GM06990 (cell line): ENCODE results near the gene C14orf132.

Source experiments
- DNase-seq: peaks from one replicate; pipeline ENCODE4 v3.0.0-alpha.2; 2011; ENCODE audit not compliant: insufficient read length; ENCODE audit errors: extremely low read depth
- H3K27me3 ChIP-seq: replicated peaks from 2 replicates; pipeline ENCODE4 v1.6.0; 2011; ENCODE audit warnings: low read length; ENCODE audit not compliant: control insufficient read depth, insufficient read depth
- H3K36me3 ChIP-seq: 2 replicates; pipeline ENCODE4 v1.5.1; 2011; ENCODE audit warnings: low read length; ENCODE audit not compliant: control insufficient read depth, insufficient read depth
- H3K4me3 ChIP-seq: replicated peaks from 2 replicates; pipeline ENCODE4 v1.5.1; 2011; ENCODE audit warnings: low read depth, mild to moderate bottlenecking, control low read depth, low read length
- CTCF ChIP-seq: IDR thresholded peaks from 2 replicates; pipeline ENCODE4 v1.5.1; 2011; ENCODE audit warnings: low read length, control low read depth, mild to moderate bottlenecking, inconsistent platforms; ENCODE audit not compliant: insufficient read depth, poor library complexity, severe bottlenecking

The C14orf132 gene

GRCh38 chr14:96131836-96132235 is 92.7 kb downstream of the C14orf132 start:
- no peak for DNase-seq
- Histone ChIP-seq H3K27me3 (no peaks in the 10 kb centered on the region), H3K4me3 (no peak overlapping the region), H3K36me3 (no peaks in the 10 kb centered on the region)
- TF ChIP-seq CTCF, result no peak

- no peaks in the 10 kb centered on the region; the same call in 1 of the 2 replicates for H3K27me3 ChIP-seq
- H3K4me3 ChIP-seq, result no peak overlapping the region
- H3K36me3 ChIP-seq, result no peaks in the 10 kb centered on the region
- no peak for TF ChIP-seq CTCF
- no peak for DNase-seq
Measured at GRCh38 chr14:96134508-96134907, 95.3 kb downstream of the C14orf132 start.

GRCh38 chr14:96135285-96135684 is 96.1 kb downstream of the C14orf132 start:
- H3K36me3 ChIP-seq, result no peaks in the 10 kb centered on the region
- no peak for DNase-seq
- no peak overlapping the region for H3K4me3 ChIP-seq
- TF ChIP-seq CTCF, result no peak
- no peaks in the 10 kb centered on the region; the same call in 1 of the 2 replicates for H3K27me3 ChIP-seq

GRCh38 chr14:96136371-96137005 is 97.3 kb downstream of the C14orf132 start:
- TF ChIP-seq CTCF, result no peak
- H3K36me3 ChIP-seq, result no peaks in the 10 kb centered on the region
- no peaks in the 10 kb centered on the region; the same call in 1 of the 2 replicates for H3K27me3 ChIP-seq
- DNase-seq, result no peak
- no peak overlapping the region for H3K4me3 ChIP-seq

DNA sequence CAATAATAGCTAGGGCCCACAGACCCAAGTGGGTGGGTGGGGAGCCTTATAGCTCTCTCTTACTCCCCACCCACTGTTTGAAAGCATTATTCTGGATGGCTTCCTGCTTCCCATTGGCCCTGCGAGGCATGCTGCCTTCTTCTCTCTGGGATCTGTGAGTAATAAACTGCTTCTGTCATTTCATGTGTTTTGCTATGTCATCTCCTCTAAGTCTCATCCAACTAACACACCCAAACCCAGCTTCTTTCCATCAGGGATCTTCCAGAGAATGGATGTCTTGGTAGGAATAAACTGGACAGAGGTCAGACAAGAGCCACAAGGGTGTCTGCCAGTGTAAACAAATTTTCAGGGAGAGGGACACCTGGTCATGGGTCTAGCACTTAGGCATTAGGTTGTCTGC is 99.1 kb downstream of the C14orf132 start:
- no peak for TF ChIP-seq CTCF
- DNase-seq, result no peak
- no peak overlapping the region for H3K4me3 ChIP-seq
- no peaks in the 10 kb centered on the region; the same call in 1 of the 2 replicates for H3K27me3 ChIP-seq
- no peaks in the 10 kb centered on the region for H3K36me3 ChIP-seq

DNA sequence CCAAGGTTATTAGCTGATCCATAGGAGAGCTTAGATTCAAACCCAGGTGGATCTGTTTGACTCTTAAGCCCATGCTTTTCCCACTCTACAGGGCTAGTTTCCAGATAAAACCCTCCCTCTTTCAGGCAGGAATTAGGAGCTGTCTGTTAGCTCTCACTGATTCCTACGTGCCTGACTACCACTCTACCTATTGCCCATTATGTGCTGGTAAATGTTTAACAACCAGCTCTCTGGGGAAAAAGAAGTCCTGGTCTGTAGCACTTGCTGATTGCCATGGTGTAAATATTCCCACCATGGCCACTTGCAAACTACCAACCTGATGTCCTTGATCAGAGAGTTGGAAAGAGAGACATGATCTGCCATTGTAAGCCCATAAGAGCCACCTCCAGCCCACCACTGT is 100.0 kb downstream of the C14orf132 start:
- DNase-seq, result no peak
- Histone ChIP-seq H3K36me3 (no peaks in the 10 kb centered on the region), H3K4me3 (no peak overlapping the region), H3K27me3 (no peaks in the 10 kb centered on the region; the same call in 1 of the 2 replicates)
- TF ChIP-seq CTCF, result no peak
